HEK293 (cell line): ENCODE results near the gene TMC2.

Experiments
- CTCF ChIA-PET: fragments of 350-600 bp; formaldehyde crosslinking; extraction: SDS; loops from one replicate; lab custom pipeline; 2021; ENCODE audit warnings: antibody characterized with exemption; lab: Yijun Ruan, JAX
- POLR2A ChIA-PET: fragments of 300-600 bp; formaldehyde crosslinking; extraction: SDS; loops from one replicate; lab custom pipeline; 2020; ENCODE audit warnings: antibody characterized with exemption, inconsistent platforms; lab: Yijun Ruan, JAX
- H3K27ac ChIP-seq: fragments of 200-500 bp; sonication (Bioruptor generic); 2 replicates; pipeline ENCODE4 v1.5.1; 2014; ENCODE audit warnings: low read depth, low read length, control low read depth, inconsistent platforms; ENCODE audit errors: extremely low read depth
- H3K36me3 ChIP-seq, 2 experiments: fragments of 200-500 bp in 1 of 2; sonication (Bioruptor generic) in 1 of 2; 1 replicate in 1 of 2; 2 replicates in 1 of 2; pipeline ENCODE4 v1.5.1; 2014 to 2017; ENCODE audit warnings: inconsistent platforms in 2 of 2, low read length in 2 of 2; ENCODE audit not compliant: control insufficient read depth in 2 of 2, insufficient read depth in 1 of 2
- H3K4me1 ChIP-seq: fragments of 200-500 bp; sonication (Bioruptor generic); 2 replicates; pipeline ENCODE4 v1.5.1; 2014; ENCODE audit warnings: mild to moderate bottlenecking, low read length, inconsistent platforms; ENCODE audit not compliant: control insufficient read depth, insufficient read depth
- H3K4me3 ChIP-seq: 2 replicates; pipeline ENCODE4 v1.5.1; 2011; ENCODE audit warnings: low read depth, mild to moderate bottlenecking, control low read depth, low read length, moderate library complexity
- H3K9me3 ChIP-seq: fragments of 200-500 bp; sonication (Bioruptor generic); 2 replicates; pipeline ENCODE4 v1.5.1; 2014; ENCODE audit warnings: low read depth, low read length, inconsistent platforms; ENCODE audit not compliant: control insufficient read depth, insufficient read depth
- GLI2 ChIP-seq: fragments of 450-650 bp; formaldehyde crosslinking; IDR thresholded peaks from 2 replicates; pipeline ENCODE4; 2017; ENCODE audit warnings: missing biosample characterization, missing genetic modification characterization, low read depth, borderline replicate concordance
- KLF16 ChIP-seq: fragments of 450-650 bp; formaldehyde crosslinking; IDR thresholded peaks from 2 replicates; pipeline ENCODE4 v1.5.1; 2017; ENCODE audit warnings: missing biosample characterization, missing genetic modification characterization
- KLF9 ChIP-seq: fragments of 450-650 bp; formaldehyde crosslinking; IDR thresholded peaks from 2 replicates; pipeline ENCODE4 v1.5.1; 2016; ENCODE audit warnings: missing biosample characterization, missing genetic modification characterization, low read depth
- MYNN ChIP-seq: fragments of 450-650 bp; formaldehyde crosslinking; IDR thresholded peaks from 2 replicates; pipeline ENCODE4 v1.5.1; 2016; ENCODE audit warnings: missing biosample characterization, missing genetic modification characterization, borderline replicate concordance
- OVOL3 ChIP-seq: fragments of 450-650 bp; formaldehyde crosslinking; IDR thresholded peaks from 2 replicates; pipeline ENCODE4 v1.5.1; 2016; ENCODE audit warnings: missing biosample characterization, missing genetic modification characterization
- SALL2 ChIP-seq: fragments of 450-650 bp; formaldehyde crosslinking; IDR thresholded peaks from 2 replicates; pipeline ENCODE4 v1.5.0; 2017; ENCODE audit warnings: missing biosample characterization, mild to moderate bottlenecking, missing genetic modification characterization, borderline replicate concordance
- SP7 ChIP-seq: fragments of 450-650 bp; formaldehyde crosslinking; IDR thresholded peaks from 2 replicates; pipeline ENCODE4 v1.5.1; 2016; ENCODE audit warnings: missing biosample characterization, missing genetic modification characterization
- TCF7L2 ChIP-seq: IDR thresholded peaks from 2 replicates; pipeline ENCODE4 v1.6.1; 2011; ENCODE audit warnings: low read depth, mild to moderate bottlenecking, inconsistent platforms, low read length, moderate library complexity, borderline replicate concordance
- ZBTB17 ChIP-seq: fragments of 450-650 bp; formaldehyde crosslinking; IDR thresholded peaks from 2 replicates; pipeline ENCODE4 v1.5.1; 2016; ENCODE audit warnings: missing biosample characterization, missing genetic modification characterization
- ZBTB20 ChIP-seq: fragments of 450-650 bp; formaldehyde crosslinking; IDR thresholded peaks from 2 replicates; pipeline ENCODE4 v1.5.1; 2016; ENCODE audit warnings: missing biosample characterization, missing genetic modification characterization
- ZFHX2 ChIP-seq: fragments of 450-650 bp; formaldehyde crosslinking; conservative IDR thresholded peaks from 2 replicates; pipeline ENCODE4 v1.5.1; 2016; ENCODE audit warnings: missing biosample characterization, missing genetic modification characterization
- ZNF146 ChIP-seq: fragments of 450-650 bp; formaldehyde crosslinking; IDR thresholded peaks from 2 replicates; pipeline ENCODE4 v1.5.1; 2016; ENCODE audit warnings: missing biosample characterization, missing genetic modification characterization
- ZNF184 ChIP-seq: fragments of 450-650 bp; IDR thresholded peaks from 2 replicates; pipeline ENCODE4 v1.5.1; 2018; ENCODE audit warnings: missing biosample characterization, mild to moderate bottlenecking, missing genetic modification characterization
- ZNF19 ChIP-seq: fragments of 450-650 bp; formaldehyde crosslinking; IDR thresholded peaks from 2 replicates; pipeline ENCODE4; 2016; ENCODE audit warnings: missing biosample characterization, missing genetic modification characterization, low read depth
- ZNF223 ChIP-seq: fragments of 450-650 bp; formaldehyde crosslinking; IDR thresholded peaks from 2 replicates; pipeline ENCODE4 v1.5.1; 2016; ENCODE audit warnings: missing biosample characterization, missing genetic modification characterization
- ZNF23 ChIP-seq: fragments of 450-650 bp; formaldehyde crosslinking; IDR thresholded peaks from 2 replicates; pipeline ENCODE4 v1.5.1; 2016; ENCODE audit warnings: missing biosample characterization, missing genetic modification characterization, borderline replicate concordance
- ZNF239 ChIP-seq: fragments of 450-650 bp; formaldehyde crosslinking; IDR thresholded peaks from 2 replicates; pipeline ENCODE4 v1.5.1; 2016; ENCODE audit warnings: missing biosample characterization, missing genetic modification characterization
- ZNF266 ChIP-seq: fragments of 450-650 bp; formaldehyde crosslinking; IDR thresholded peaks from 2 replicates; pipeline ENCODE4 v1.5.1; 2016; ENCODE audit warnings: missing biosample characterization, missing genetic modification characterization, low read depth
- ZNF366 ChIP-seq: fragments of 450-650 bp; formaldehyde crosslinking; conservative IDR thresholded peaks from 2 replicates; pipeline ENCODE4 v1.5.1; 2016; ENCODE audit warnings: missing biosample characterization, missing genetic modification characterization
- ZNF404 ChIP-seq: fragments of 450-650 bp; formaldehyde crosslinking; IDR thresholded peaks from 2 replicates; pipeline ENCODE4 v1.5.1; 2017; ENCODE audit warnings: missing biosample characterization, missing genetic modification characterization
- ZNF48 ChIP-seq: fragments of 450-650 bp; formaldehyde crosslinking; IDR thresholded peaks from 2 replicates; pipeline ENCODE4 v1.5.1; 2016; ENCODE audit warnings: missing biosample characterization, missing genetic modification characterization
- ZNF510 ChIP-seq: fragments of 450-650 bp; formaldehyde crosslinking; IDR thresholded peaks from 2 replicates; pipeline ENCODE4 v1.5.1; 2018; ENCODE audit warnings: mild to moderate bottlenecking, missing genetic modification characterization, missing biosample characterization; ENCODE audit not compliant: insufficient replicate concordance
- ZNF555 ChIP-seq: fragments of 450-650 bp; formaldehyde crosslinking; conservative IDR thresholded peaks from 2 replicates; pipeline ENCODE4 v1.5.1; 2017; ENCODE audit warnings: missing biosample characterization, mild to moderate bottlenecking, missing genetic modification characterization, inconsistent platforms
- ZNF560 ChIP-seq: fragments of 450-650 bp; formaldehyde crosslinking; IDR thresholded peaks from 2 replicates; pipeline ENCODE4 v1.5.1; 2017; ENCODE audit warnings: missing biosample characterization, missing genetic modification characterization, borderline replicate concordance
- ZNF600 ChIP-seq: fragments of 450-650 bp; formaldehyde crosslinking; IDR thresholded peaks from 2 replicates; pipeline ENCODE4 v1.5.1; 2016; ENCODE audit warnings: missing biosample characterization, missing genetic modification characterization
- ZNF692 ChIP-seq: fragments of 450-650 bp; formaldehyde crosslinking; IDR thresholded peaks from 2 replicates; pipeline ENCODE4 v1.5.1; 2016; ENCODE audit warnings: missing biosample characterization, missing genetic modification characterization
- ZNF776 ChIP-seq: fragments of 450-650 bp; formaldehyde crosslinking; IDR thresholded peaks from 2 replicates; pipeline ENCODE4 v1.5.0; 2017; ENCODE audit warnings: missing biosample characterization, missing genetic modification characterization, borderline replicate concordance
- ZSCAN30 ChIP-seq: fragments of 450-650 bp; IDR thresholded peaks from 2 replicates; pipeline ENCODE4 v1.5.1; 2018; ENCODE audit warnings: missing biosample characterization, mild to moderate bottlenecking, missing genetic modification characterization, moderate library complexity
- TF ChIP-seq, protein P1 (sequence below): fragments of 450-650 bp; formaldehyde crosslinking; IDR thresholded peaks from 2 replicates; pipeline ENCODE4 v1.5.1; 2017; ENCODE audit warnings: missing biosample characterization, missing genetic modification characterization
- TF ChIP-seq, protein P2 (sequence below): fragments of 450-650 bp; formaldehyde crosslinking; IDR thresholded peaks from 2 replicates; pipeline ENCODE4 v1.5.1; 2016; ENCODE audit warnings: missing biosample characterization, missing genetic modification characterization

The TMC2 gene

DNA sequence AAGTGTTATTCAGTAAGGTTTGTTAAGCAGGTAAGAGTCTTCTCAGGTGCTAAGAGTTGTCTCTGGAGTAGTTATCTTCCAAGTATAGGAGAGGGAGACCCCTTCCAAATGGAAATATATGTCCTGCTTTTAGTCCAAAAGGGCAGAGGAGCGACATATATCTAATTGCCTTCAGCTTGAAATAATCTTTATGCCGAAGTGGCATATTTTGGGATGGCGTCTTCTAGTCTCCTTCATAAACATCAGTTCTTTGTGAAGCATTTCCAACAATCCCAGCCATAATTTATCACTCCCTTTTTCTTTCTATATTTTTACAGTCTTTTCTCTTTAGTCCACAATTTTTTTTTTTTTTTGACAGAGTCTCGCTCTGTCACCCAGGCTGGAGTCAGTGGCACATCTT is 6.0 kb downstream of the TMC2 start:
- H3K4me3 ChIP-seq = no peak overlapping the region
- ChIA-PET CTCF (interaction anchor here (1.1 to 2.5 kb wide), 3 partner anchors 18 to 25 kb away, joined by 3 to 8 read pairs (median 7); no protein-coding TSS in a partner anchor), POLR2A (interaction anchor here (0.7 kb wide), 1 partner anchor 175 kb away, joined by 3 read pairs; no protein-coding TSS in a partner anchor)
- no peak for TF ChIP-seq TCF7L2
- no peak for TF ChIP-seq ZNF560
- no peak for TF ChIP-seq GLI2 (tag by site-specific recombination)
- TF ChIP-seq ZNF239 (tag by site-specific recombination) = no peak
- TF ChIP-seq ZNF692 (tag by site-specific recombination) = no peak
- TF ChIP-seq OVOL3 (tag by site-specific recombination) = no peak
- TF ChIP-seq ZNF510 (tag by site-specific recombination) = no peak
- no peak for TF ChIP-seq SP7 (tag by site-specific recombination)
- TF ChIP-seq, protein P1, sequence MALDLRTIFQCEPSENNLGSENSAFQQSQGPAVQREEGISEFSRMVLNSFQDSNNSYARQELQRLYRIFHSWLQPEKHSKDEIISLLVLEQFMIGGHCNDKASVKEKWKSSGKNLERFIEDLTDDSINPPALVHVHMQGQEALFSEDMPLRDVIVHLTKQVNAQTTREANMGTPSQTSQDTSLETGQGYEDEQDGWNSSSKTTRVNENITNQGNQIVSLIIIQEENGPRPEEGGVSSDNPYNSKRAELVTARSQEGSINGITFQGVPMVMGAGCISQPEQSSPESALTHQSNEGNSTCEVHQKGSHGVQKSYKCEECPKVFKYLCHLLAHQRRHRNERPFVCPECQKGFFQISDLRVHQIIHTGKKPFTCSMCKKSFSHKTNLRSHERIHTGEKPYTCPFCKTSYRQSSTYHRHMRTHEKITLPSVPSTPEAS = no peak
- TF ChIP-seq ZSCAN30 = no peak
- no peak for TF ChIP-seq ZNF184 (tag by site-specific recombination)
- no peak for TF ChIP-seq ZFHX2 (tag by site-specific recombination)
- TF ChIP-seq, protein P2, sequence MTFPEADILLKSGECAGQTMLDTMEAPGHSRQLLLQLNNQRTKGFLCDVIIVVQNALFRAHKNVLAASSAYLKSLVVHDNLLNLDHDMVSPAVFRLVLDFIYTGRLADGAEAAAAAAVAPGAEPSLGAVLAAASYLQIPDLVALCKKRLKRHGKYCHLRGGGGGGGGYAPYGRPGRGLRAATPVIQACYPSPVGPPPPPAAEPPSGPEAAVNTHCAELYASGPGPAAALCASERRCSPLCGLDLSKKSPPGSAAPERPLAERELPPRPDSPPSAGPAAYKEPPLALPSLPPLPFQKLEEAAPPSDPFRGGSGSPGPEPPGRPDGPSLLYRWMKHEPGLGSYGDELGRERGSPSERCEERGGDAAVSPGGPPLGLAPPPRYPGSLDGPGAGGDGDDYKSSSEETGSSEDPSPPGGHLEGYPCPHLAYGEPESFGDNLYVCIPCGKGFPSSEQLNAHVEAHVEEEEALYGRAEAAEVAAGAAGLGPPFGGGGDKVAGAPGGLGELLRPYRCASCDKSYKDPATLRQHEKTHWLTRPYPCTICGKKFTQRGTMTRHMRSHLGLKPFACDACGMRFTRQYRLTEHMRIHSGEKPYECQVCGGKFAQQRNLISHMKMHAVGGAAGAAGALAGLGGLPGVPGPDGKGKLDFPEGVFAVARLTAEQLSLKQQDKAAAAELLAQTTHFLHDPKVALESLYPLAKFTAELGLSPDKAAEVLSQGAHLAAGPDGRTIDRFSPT = no peak
- TF ChIP-seq ZNF223 (tag by site-specific recombination) = no peak
- no peak for TF ChIP-seq ZNF146 (tag by site-specific recombination)
- TF ChIP-seq ZNF266 (tag by site-specific recombination) = no peak
- no peak for TF ChIP-seq ZBTB17 (tag by site-specific recombination)
- TF ChIP-seq ZNF48 (tag by site-specific recombination) = no peak
- no peak for TF ChIP-seq ZNF23 (tag by site-specific recombination)
- no peak for TF ChIP-seq SALL2 (tag by site-specific recombination)
- no peaks in the 10 kb centered on the region for H3K4me1 ChIP-seq
- no peaks in the 10 kb centered on the region; a peak in 1 of 3 replicates for H3K36me3 ChIP-seq
- no peak overlapping the region for H3K27ac ChIP-seq
- H3K9me3 ChIP-seq = no peaks in the 10 kb centered on the region

GRCh38 chr20:2544211-2544610 is 7.8 kb downstream of the TMC2 start:
- Histone ChIP-seq H3K36me3 (no peaks in the 10 kb centered on the region; a peak in 1 of 3 replicates), H3K27ac (no peak overlapping the region), H3K9me3 (no peaks in the 10 kb centered on the region), H3K4me1 (no peaks in the 10 kb centered on the region), H3K4me3 (no peak overlapping the region)
- POLR2A ChIA-PET = interaction anchor here (0.6 kb wide), 1 partner anchor 760 kb away, joined by 4 read pairs; no protein-coding TSS in a partner anchor
- CTCF ChIA-PET = interaction anchor here (0.8 kb wide), 2 partner anchors 20 to 101 kb away, joined by 3 to 6 read pairs; no protein-coding TSS in a partner anchor
- no peak for TF ChIP-seq ZNF404 (tag by site-specific recombination)
- no peak for TF ChIP-seq ZNF776
- no peak for TF ChIP-seq ZNF600 (tag by site-specific recombination)
- no peak for TF ChIP-seq ZNF366 (tag by site-specific recombination)
- TF ChIP-seq KLF9 (tag by site-specific recombination) = no peak
- TF ChIP-seq KLF16 = no peak
- TF ChIP-seq ZNF555 (tag by site-specific recombination) = no peak
- no peak for TF ChIP-seq ZBTB20 (tag by site-specific recombination)
- no peak for TF ChIP-seq MYNN (tag by site-specific recombination)
- TF ChIP-seq ZNF19 (tag by site-specific recombination) = no peak
